ENCODE results near the gene MYZAP. TPM values are rescaled to one million over a fixed set of nuclear protein-coding genes. Genes with fewer than 3 reads are reported as not detected.

Gene MYZAP
- total and polyA plus RNA-seq, 4 experiments from 2014 or later: 0.16 to 1.7 (median 1.1) TPM

GRCh38 chr15:57657619-57658018 lies 65.9 kb downstream of the MYZAP start:
- ChIA-PET POLR2A (ENCODE audit: partially characterized antibody) (no interaction called here), CTCF (ENCODE audit: partially characterized antibody) (interaction anchor here (1.0 kb wide), 1 partner anchor 14 kb away, joined by 3 read pairs; no protein-coding TSS in a partner anchor)
- H3K27me3 ChIP-seq (ENCODE audit: insufficient read depth, low read length): no peaks in the 10 kb centered on the region
- no peaks in the 10 kb centered on the region for H3K4me1 Mint-ChIP-seq
- H3K9me3 ChIP-seq (ENCODE audit: control insufficient read depth in 1 of 2, low read length in 2 of 2): no peaks in the 10 kb centered on the region
- H3K36me3 Mint-ChIP-seq: no peaks in the 10 kb centered on the region
- no peak overlapping the region for H3K27ac Mint-ChIP-seq
- no peaks in the 10 kb centered on the region for H3K36me3 ChIP-seq (ENCODE audit: insufficient read depth, low read length)
- DNase-seq: no peak
- H3K9me3 Mint-ChIP-seq: no peaks in the 10 kb centered on the region
- intact Hi-C loops (cut with micrococcal nuclease): loop anchor here (5.0 kb wide), 1 partner anchor 95 kb away; no protein-coding TSS in a partner anchor
- no peak overlapping the region for H3K27ac ChIP-seq (ENCODE audit: low read depth, low read length)
- no peak overlapping the region for H3K4me3 Mint-ChIP-seq
- peaks cover 0 to 2% of the 10 kb centered on the region in 2 donors for H3K27me3 Mint-ChIP-seq
- H3K4me3 ChIP-seq (ENCODE audit: low read length in 2 of 2): no peak overlapping the region
- H3K4me1 ChIP-seq (ENCODE audit: insufficient read depth, low read length): no peaks in the 10 kb centered on the region

- ChIA-PET CTCF (ENCODE audit: partially characterized antibody) (interaction anchor here (1.0 kb wide), 1 partner anchor 101 kb away, joined by 3 read pairs; no protein-coding TSS in a partner anchor), POLR2A (ENCODE audit: partially characterized antibody) (no interaction called here)
- Histone ChIP-seq H3K27me3 (ENCODE audit: insufficient read depth, low read length) (no peaks in the 10 kb centered on the region), H3K9me3 (ENCODE audit: control insufficient read depth in 1 of 2, low read length in 2 of 2) (no peaks in the 10 kb centered on the region), H3K4me1 (ENCODE audit: insufficient read depth, low read length) (no peaks in the 10 kb centered on the region), H3K4me3 (ENCODE audit: low read length in 2 of 2) (no peak overlapping the region), H3K27ac (ENCODE audit: low read depth, low read length) (no peak overlapping the region), H3K36me3 (ENCODE audit: insufficient read depth, low read length) (no peaks in the 10 kb centered on the region)
- H3K27me3 Mint-ChIP-seq: peaks cover 0 to 2% of the 10 kb centered on the region in 2 donors
- no peaks in the 10 kb centered on the region for H3K36me3 Mint-ChIP-seq
- no peaks in the 10 kb centered on the region for H3K4me1 Mint-ChIP-seq
- H3K4me3 Mint-ChIP-seq: no peak overlapping the region
- intact Hi-C loops (cut with micrococcal nuclease): no loop called here
- no peak for DNase-seq
- no peaks in the 10 kb centered on the region for H3K9me3 Mint-ChIP-seq
- H3K27ac Mint-ChIP-seq: no peak overlapping the region
Observed at GRCh38 chr15:57662091-57662744, 70.5 kb downstream of the MYZAP start.

- no peak overlapping the region for H3K4me3 Mint-ChIP-seq
- H3K4me1 ChIP-seq (ENCODE audit: insufficient read depth, low read length): no peaks in the 10 kb centered on the region
Observed at GRCh38 chr15:57662802-57663201, 71.1 kb downstream of the MYZAP start.

GRCh38 chr15:57663262-57663661 lies 71.6 kb downstream of the MYZAP start:
- no peaks in the 10 kb centered on the region for H3K27me3 ChIP-seq (ENCODE audit: insufficient read depth, low read length)
- intact Hi-C loops (cut with micrococcal nuclease): no loop called here
- H3K4me1 Mint-ChIP-seq: no peaks in the 10 kb centered on the region
- no peaks in the 10 kb centered on the region for H3K4me1 ChIP-seq (ENCODE audit: insufficient read depth, low read length)
- no peak overlapping the region for H3K4me3 Mint-ChIP-seq
- H3K4me3 ChIP-seq (ENCODE audit: low read length in 2 of 2): no peak overlapping the region
- H3K9me3 ChIP-seq (ENCODE audit: control insufficient read depth in 1 of 2, low read length in 2 of 2): no peaks in the 10 kb centered on the region
- H3K9me3 Mint-ChIP-seq: no peaks in the 10 kb centered on the region
- no peaks in the 10 kb centered on the region for H3K36me3 ChIP-seq (ENCODE audit: insufficient read depth, low read length)
- no peak overlapping the region for H3K27ac ChIP-seq (ENCODE audit: low read depth, low read length)
- POLR2A ChIA-PET (ENCODE audit: partially characterized antibody): no interaction called here
- peaks cover 0 to 2% of the 10 kb centered on the region in 2 donors for H3K27me3 Mint-ChIP-seq
- CTCF ChIA-PET (ENCODE audit: partially characterized antibody): no interaction called here
- H3K36me3 Mint-ChIP-seq: no peaks in the 10 kb centered on the region
- H3K27ac Mint-ChIP-seq: no peak overlapping the region
- DNase-seq: no peak

More at GRCh38 chr15:57662802-57663201, 71.1 kb downstream of the MYZAP start:
- ChIA-PET POLR2A (ENCODE audit: partially characterized antibody) (no interaction called here), CTCF (ENCODE audit: partially characterized antibody) (no interaction called here)
- H3K9me3 ChIP-seq (ENCODE audit: control insufficient read depth in 1 of 2, low read length in 2 of 2): no peaks in the 10 kb centered on the region
- DNase-seq: no peak
- no peak overlapping the region for H3K4me3 ChIP-seq (ENCODE audit: low read length in 2 of 2)
- peaks cover 0 to 2% of the 10 kb centered on the region in 2 donors for H3K27me3 Mint-ChIP-seq
- H3K27ac Mint-ChIP-seq: no peak overlapping the region
- no peaks in the 10 kb centered on the region for H3K36me3 ChIP-seq (ENCODE audit: insufficient read depth, low read length)
- no peaks in the 10 kb centered on the region for H3K4me1 Mint-ChIP-seq
- no peaks in the 10 kb centered on the region for H3K27me3 ChIP-seq (ENCODE audit: insufficient read depth, low read length)
- intact Hi-C loops (cut with micrococcal nuclease): no loop called here
- H3K27ac ChIP-seq (ENCODE audit: low read depth, low read length): no peak overlapping the region
- no peaks in the 10 kb centered on the region for H3K9me3 Mint-ChIP-seq
- H3K36me3 Mint-ChIP-seq: no peaks in the 10 kb centered on the region

- H3K27ac Mint-ChIP-seq: no peak overlapping the region
- no peaks in the 10 kb centered on the region for H3K9me3 ChIP-seq (ENCODE audit: control insufficient read depth in 1 of 2, low read length in 2 of 2)
- no peaks in the 10 kb centered on the region for H3K27me3 ChIP-seq (ENCODE audit: insufficient read depth, low read length)
- no peak overlapping the region for H3K4me3 ChIP-seq (ENCODE audit: low read length in 2 of 2)
- ChIA-PET POLR2A (ENCODE audit: partially characterized antibody) (interaction anchor here (0.6 kb wide), 1 partner anchor 42 kb away, joined by 3 read pairs; no protein-coding TSS in a partner anchor), CTCF (ENCODE audit: partially characterized antibody) (interaction anchor here (2.3 to 2.4 kb wide), 2 partner anchors 9 to 195 kb away, joined by 7 to 14 read pairs; no protein-coding TSS in a partner anchor)
- intact Hi-C loops (cut with micrococcal nuclease): no loop called here
- DNase-seq: no peak
- no peaks in the 10 kb centered on the region for H3K36me3 Mint-ChIP-seq
- H3K36me3 ChIP-seq (ENCODE audit: insufficient read depth, low read length): no peaks in the 10 kb centered on the region
- H3K27me3 Mint-ChIP-seq: peaks cover 2% of the 10 kb centered on the region in 2 donors
- H3K4me1 Mint-ChIP-seq: no peaks in the 10 kb centered on the region
- no peak overlapping the region for H3K27ac ChIP-seq (ENCODE audit: low read depth, low read length)
- no peaks in the 10 kb centered on the region for H3K4me1 ChIP-seq (ENCODE audit: insufficient read depth, low read length)
- H3K9me3 Mint-ChIP-seq: no peaks in the 10 kb centered on the region
- no peak overlapping the region for H3K4me3 Mint-ChIP-seq
Observed at GRCh38 chr15:57665194-57665593, 73.5 kb downstream of the MYZAP start.

- Mint-ChIP-seq H3K27me3 (peaks cover 2 to 3% of the 10 kb centered on the region in 2 donors), H3K4me1 (no peaks in the 10 kb centered on the region), H3K4me3 (no peak overlapping the region), H3K27ac (no peak overlapping the region), H3K36me3 (no peaks in the 10 kb centered on the region), H3K9me3 (no peaks in the 10 kb centered on the region)
- Histone ChIP-seq H3K27me3 (ENCODE audit: insufficient read depth, low read length) (no peaks in the 10 kb centered on the region), H3K4me1 (ENCODE audit: insufficient read depth, low read length) (no peaks in the 10 kb centered on the region), H3K27ac (ENCODE audit: low read depth, low read length) (no peak overlapping the region), H3K36me3 (ENCODE audit: insufficient read depth, low read length) (no peaks in the 10 kb centered on the region), H3K4me3 (ENCODE audit: low read length in 2 of 2) (no peak overlapping the region), H3K9me3 (ENCODE audit: control insufficient read depth in 1 of 2, low read length in 2 of 2) (no peaks in the 10 kb centered on the region)
- ChIA-PET CTCF (ENCODE audit: partially characterized antibody) (interaction anchor here (2.3 to 2.4 kb wide), 2 partner anchors 10 to 195 kb away, joined by 7 to 14 read pairs; no protein-coding TSS in a partner anchor), POLR2A (ENCODE audit: partially characterized antibody) (no interaction called here)
- DNase-seq: no peak
- intact Hi-C loops (cut with micrococcal nuclease): no loop called here
Observed at GRCh38 chr15:57665939-57666338, 74.2 kb downstream of the MYZAP start.

- Histone ChIP-seq H3K27me3 (ENCODE audit: insufficient read depth, low read length) (no peaks in the 10 kb centered on the region), H3K4me3 (ENCODE audit: low read length in 2 of 2) (no peak overlapping the region), H3K27ac (ENCODE audit: low read depth, low read length) (no peak overlapping the region), H3K9me3 (ENCODE audit: control insufficient read depth in 1 of 2, low read length in 2 of 2) (no peaks in the 10 kb centered on the region), H3K4me1 (ENCODE audit: insufficient read depth, low read length) (no peaks in the 10 kb centered on the region), H3K36me3 (ENCODE audit: insufficient read depth, low read length) (no peaks in the 10 kb centered on the region)
- no peak for DNase-seq
- CTCF ChIA-PET (ENCODE audit: partially characterized antibody): interaction anchor here (1.1 to 2.9 kb wide), 4 partner anchors 15 to 193 kb away, joined by 3 to 18 read pairs (median 10); no protein-coding TSS in a partner anchor
- POLR2A ChIA-PET (ENCODE audit: partially characterized antibody): no interaction called here
- H3K4me1 Mint-ChIP-seq: no peaks in the 10 kb centered on the region
- H3K9me3 Mint-ChIP-seq: peaks cover 0 to 3% (median 0%) of the 10 kb centered on the region in 8 donors
- H3K27ac Mint-ChIP-seq: no peak overlapping the region
- intact Hi-C loops (cut with micrococcal nuclease): no loop called here
- no peak overlapping the region for H3K4me3 Mint-ChIP-seq
- no peaks in the 10 kb centered on the region for H3K36me3 Mint-ChIP-seq
- peaks cover 2 to 11% of the 10 kb centered on the region in 2 donors for H3K27me3 Mint-ChIP-seq
Observed at GRCh38 chr15:57667171-57667849, 75.6 kb downstream of the MYZAP start.

Measured in CD4-positive, alpha-beta memory T cell (primary cell).